Right lobe of liver (tissue), 4 donors: ENCODE results near the gene PFKFB4.

Source experiments
- CTCF ChIP-seq, 4 donors: fragments of 200-600 bp in 3 of 4; fragments of 450-650 bp in 1 of 4; IDR thresholded peaks; one replicate each; pipeline versions ENCODE4 v1.5.1 to v1.8.0; 2016 to 2022; ENCODE audit warnings: antibody characterized with exemption in 4 of 4, mild to moderate bottlenecking in 2 of 4
- POLR2A ChIP-seq: fragments of 450-650 bp; IDR thresholded peaks from one replicate; pipeline ENCODE4 v1.6.1; 2017; ENCODE audit warnings: antibody characterized with exemption, mild to moderate bottlenecking
- donor health status: DM: no; HTN: no; CAD: no.
- donor health status: DM: no; HTN: no; CAD: no.
- donor health status: DM: no; HTN: yes; CAD: no.

- TF ChIP-seq CTCF (IDR thresholded peaks at IDR 0.05) (no peak), POLR2A (no peak)
These were observed 31.1 kb upstream of the PFKFB4 start for GRCh38 chr3:48587686-48588085.
